ENCODE data around the gene PEMT. TPM values are rescaled to one million over a fixed set of nuclear protein-coding genes. Genes with fewer than 3 reads are reported as not detected.

The PEMT gene
- total RNA-seq, 1 experiment from 2014 or later: 53.1 TPM

GRCh38 chr17:17491546-17491988 is 99.9 kb downstream of the PEMT start:
- ATAC-seq (no peak), DNase-seq (ENCODE audit: low spot score) (no peak)
- H3K4me3 Mint-ChIP-seq: no peak overlapping the region
- ChIA-PET CTCF (interaction anchor here (1.1 to 1.5 kb wide), 2 partner anchors 77 to 136 kb away, joined by 3 to 6 read pairs; no protein-coding TSS in a partner anchor), POLR2A (no interaction called here)
- H3K4me1 Mint-ChIP-seq: peaks cover 35% of the 10 kb centered on the region
- H3K9me3 Mint-ChIP-seq: no peaks in the 10 kb centered on the region
- H3K36me3 Mint-ChIP-seq: peaks cover 32% of the 10 kb centered on the region
- H3K27ac Mint-ChIP-seq: no peak overlapping the region
- H3K27me3 Mint-ChIP-seq (ENCODE audit: low read depth): peaks cover 26% of the 10 kb centered on the region
- TF ChIP-seq, protein P1, sequence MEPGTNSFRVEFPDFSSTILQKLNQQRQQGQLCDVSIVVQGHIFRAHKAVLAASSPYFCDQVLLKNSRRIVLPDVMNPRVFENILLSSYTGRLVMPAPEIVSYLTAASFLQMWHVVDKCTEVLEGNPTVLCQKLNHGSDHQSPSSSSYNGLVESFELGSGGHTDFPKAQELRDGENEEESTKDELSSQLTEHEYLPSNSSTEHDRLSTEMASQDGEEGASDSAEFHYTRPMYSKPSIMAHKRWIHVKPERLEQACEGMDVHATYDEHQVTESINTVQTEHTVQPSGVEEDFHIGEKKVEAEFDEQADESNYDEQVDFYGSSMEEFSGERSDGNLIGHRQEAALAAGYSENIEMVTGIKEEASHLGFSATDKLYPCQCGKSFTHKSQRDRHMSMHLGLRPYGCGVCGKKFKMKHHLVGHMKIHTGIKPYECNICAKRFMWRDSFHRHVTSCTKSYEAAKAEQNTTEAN (CRISPR knock-in tag; IDR thresholded peaks at IDR 0.05): no peak
- TF ChIP-seq ESRRA (CRISPR knock-in tag; IDR thresholded peaks at IDR 0.05; ENCODE audit: borderline replicate concordance) (no peak), CREM (CRISPR knock-in tag; IDR thresholded peaks at IDR 0.05) (no peak)
- TF ChIP-seq, protein P2, sequence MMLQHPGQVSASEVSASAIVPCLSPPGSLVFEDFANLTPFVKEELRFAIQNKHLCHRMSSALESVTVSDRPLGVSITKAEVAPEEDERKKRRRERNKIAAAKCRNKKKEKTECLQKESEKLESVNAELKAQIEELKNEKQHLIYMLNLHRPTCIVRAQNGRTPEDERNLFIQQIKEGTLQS (CRISPR knock-in tag; conservative IDR thresholded peaks at IDR 0.05): no peak

GRCh38 chr17:17491031-17491471 is 100.5 kb downstream of the PEMT start:
- TF ChIP-seq EMX1 (CRISPR knock-in tag; IDR thresholded peaks at IDR 0.05): no peak
- no peak for TF ChIP-seq NFATC4 (CRISPR knock-in tag; IDR thresholded peaks at IDR 0.05)
- TF ChIP-seq ESRRA (CRISPR knock-in tag; IDR thresholded peaks at IDR 0.05; ENCODE audit: borderline replicate concordance): no peak
- TF ChIP-seq, protein P3, sequence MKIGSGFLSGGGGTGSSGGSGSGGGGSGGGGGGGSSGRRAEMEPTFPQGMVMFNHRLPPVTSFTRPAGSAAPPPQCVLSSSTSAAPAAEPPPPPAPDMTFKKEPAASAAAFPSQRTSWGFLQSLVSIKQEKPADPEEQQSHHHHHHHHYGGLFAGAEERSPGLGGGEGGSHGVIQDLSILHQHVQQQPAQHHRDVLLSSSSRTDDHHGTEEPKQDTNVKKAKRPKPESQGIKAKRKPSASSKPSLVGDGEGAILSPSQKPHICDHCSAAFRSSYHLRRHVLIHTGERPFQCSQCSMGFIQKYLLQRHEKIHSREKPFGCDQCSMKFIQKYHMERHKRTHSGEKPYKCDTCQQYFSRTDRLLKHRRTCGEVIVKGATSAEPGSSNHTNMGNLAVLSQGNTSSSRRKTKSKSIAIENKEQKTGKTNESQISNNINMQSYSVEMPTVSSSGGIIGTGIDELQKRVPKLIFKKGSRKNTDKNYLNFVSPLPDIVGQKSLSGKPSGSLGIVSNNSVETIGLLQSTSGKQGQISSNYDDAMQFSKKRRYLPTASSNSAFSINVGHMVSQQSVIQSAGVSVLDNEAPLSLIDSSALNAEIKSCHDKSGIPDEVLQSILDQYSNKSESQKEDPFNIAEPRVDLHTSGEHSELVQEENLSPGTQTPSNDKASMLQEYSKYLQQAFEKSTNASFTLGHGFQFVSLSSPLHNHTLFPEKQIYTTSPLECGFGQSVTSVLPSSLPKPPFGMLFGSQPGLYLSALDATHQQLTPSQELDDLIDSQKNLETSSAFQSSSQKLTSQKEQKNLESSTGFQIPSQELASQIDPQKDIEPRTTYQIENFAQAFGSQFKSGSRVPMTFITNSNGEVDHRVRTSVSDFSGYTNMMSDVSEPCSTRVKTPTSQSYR (CRISPR knock-in tag; IDR thresholded peaks at IDR 0.05): no peak
- TF ChIP-seq, protein P4, sequence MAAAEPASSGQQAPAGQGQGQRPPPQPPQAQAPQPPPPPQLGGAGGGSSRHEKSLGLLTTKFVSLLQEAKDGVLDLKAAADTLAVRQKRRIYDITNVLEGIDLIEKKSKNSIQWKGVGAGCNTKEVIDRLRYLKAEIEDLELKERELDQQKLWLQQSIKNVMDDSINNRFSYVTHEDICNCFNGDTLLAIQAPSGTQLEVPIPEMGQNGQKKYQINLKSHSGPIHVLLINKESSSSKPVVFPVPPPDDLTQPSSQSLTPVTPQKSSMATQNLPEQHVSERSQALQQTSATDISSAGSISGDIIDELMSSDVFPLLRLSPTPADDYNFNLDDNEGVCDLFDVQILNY (CRISPR knock-in tag; IDR thresholded peaks at IDR 0.05): no peak
- no peak for TF ChIP-seq HMGA2 (CRISPR knock-in tag; IDR thresholded peaks at IDR 0.05)
- TF ChIP-seq GABPB1 (CRISPR knock-in tag; IDR thresholded peaks at IDR 0.05): no peak
- TF ChIP-seq, protein P5, sequence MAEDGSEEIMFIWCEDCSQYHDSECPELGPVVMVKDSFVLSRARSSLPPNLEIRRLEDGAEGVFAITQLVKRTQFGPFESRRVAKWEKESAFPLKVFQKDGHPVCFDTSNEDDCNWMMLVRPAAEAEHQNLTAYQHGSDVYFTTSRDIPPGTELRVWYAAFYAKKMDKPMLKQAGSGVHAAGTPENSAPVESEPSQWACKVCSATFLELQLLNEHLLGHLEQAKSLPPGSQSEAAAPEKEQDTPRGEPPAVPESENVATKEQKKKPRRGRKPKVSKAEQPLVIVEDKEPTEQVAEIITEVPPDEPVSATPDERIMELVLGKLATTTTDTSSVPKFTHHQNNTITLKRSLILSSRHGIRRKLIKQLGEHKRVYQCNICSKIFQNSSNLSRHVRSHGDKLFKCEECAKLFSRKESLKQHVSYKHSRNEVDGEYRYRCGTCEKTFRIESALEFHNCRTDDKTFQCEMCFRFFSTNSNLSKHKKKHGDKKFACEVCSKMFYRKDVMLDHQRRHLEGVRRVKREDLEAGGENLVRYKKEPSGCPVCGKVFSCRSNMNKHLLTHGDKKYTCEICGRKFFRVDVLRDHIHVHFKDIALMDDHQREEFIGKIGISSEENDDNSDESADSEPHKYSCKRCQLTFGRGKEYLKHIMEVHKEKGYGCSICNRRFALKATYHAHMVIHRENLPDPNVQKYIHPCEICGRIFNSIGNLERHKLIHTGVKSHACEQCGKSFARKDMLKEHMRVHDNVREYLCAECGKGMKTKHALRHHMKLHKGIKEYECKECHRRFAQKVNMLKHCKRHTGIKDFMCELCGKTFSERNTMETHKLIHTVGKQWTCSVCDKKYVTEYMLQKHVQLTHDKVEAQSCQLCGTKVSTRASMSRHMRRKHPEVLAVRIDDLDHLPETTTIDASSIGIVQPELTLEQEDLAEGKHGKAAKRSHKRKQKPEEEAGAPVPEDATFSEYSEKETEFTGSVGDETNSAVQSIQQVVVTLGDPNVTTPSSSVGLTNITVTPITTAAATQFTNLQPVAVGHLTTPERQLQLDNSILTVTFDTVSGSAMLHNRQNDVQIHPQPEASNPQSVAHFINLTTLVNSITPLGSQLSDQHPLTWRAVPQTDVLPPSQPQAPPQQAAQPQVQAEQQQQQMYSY (CRISPR knock-in tag; IDR thresholded peaks at IDR 0.05): no peak
- TF ChIP-seq ELF4 (CRISPR knock-in tag; IDR thresholded peaks at IDR 0.05; ENCODE audit: low read depth): no peak
- TF ChIP-seq FOXP4 (CRISPR knock-in tag; IDR thresholded peaks at IDR 0.05): no peak
- Mint-ChIP-seq H3K4me1 (peaks cover 35% of the 10 kb centered on the region), H3K4me3 (no peak overlapping the region), H3K36me3 (peaks cover 34% of the 10 kb centered on the region), H3K27me3 (ENCODE audit: low read depth) (peaks cover 26% of the 10 kb centered on the region), H3K9me3 (no peaks in the 10 kb centered on the region), H3K27ac (no peak overlapping the region)
- ChIA-PET CTCF (interaction anchor here (1.1 to 1.5 kb wide), 2 partner anchors 78 to 136 kb away, joined by 3 to 6 read pairs; no protein-coding TSS in a partner anchor), POLR2A (interaction anchor here (0.8 kb wide), 1 partner anchor 10 kb away, joined by 3 read pairs; no protein-coding TSS in a partner anchor)
- DNase-seq (ENCODE audit: low spot score): no peak
- no peak for ATAC-seq

Measured in WTC11 (cell line).